Breast epithelium (tissue), 4 donors: ENCODE results near the gene CSNK2B. TPM values are rescaled to one million over a fixed set of nuclear protein-coding genes. Genes with fewer than 3 reads are reported as not detected.

Experiments used
- DNase-seq, 2 donors: peaks; one replicate each; pipeline ENCODE4 v3.0.0-alpha.2; 2019; ENCODE audit warnings: low spot score in 2 of 2
- H3K27ac ChIP-seq, 2 donors: fragments of 200-600 bp; sonication (generic) in 1 of 2; one replicate each; pipeline ENCODE4 v1.5.1; 2016 to 2019; ENCODE audit warnings: mild to moderate bottlenecking in 1 of 2
- H3K27me3 ChIP-seq, 2 donors: fragments of 200-600 bp; sonication (generic) in 1 of 2; one replicate each; pipeline versions ENCODE4 v1.5.1 to v1.6.0; 2017 to 2019; ENCODE audit warnings: control low read depth in 1 of 2, mild to moderate bottlenecking in 1 of 2
- H3K36me3 ChIP-seq: fragments of 200-600 bp; one replicate; pipeline ENCODE4 v1.5.1; 2019
- H3K4me1 ChIP-seq, 2 donors: fragments of 200-600 bp; sonication (generic); one replicate each; pipeline ENCODE4 v1.5.1; 2016 to 2019; ENCODE audit warnings: control low read depth in 1 of 2
- H3K4me3 ChIP-seq, 3 donors: fragments of 200-600 bp; sonication (generic); 1 replicate in 2 of 3; 2 replicates in 1 of 3; pipeline ENCODE4 v1.5.1; 2016 to 2019; ENCODE audit warnings: mild to moderate bottlenecking in 3 of 3, moderate library complexity in 2 of 3
- H3K9me3 ChIP-seq, 2 donors: fragments of 200-600 bp; sonication (generic) in 1 of 2; one replicate each; pipeline ENCODE4 v1.5.1; 2016 to 2019; ENCODE audit warnings: control low read depth in 1 of 2
- POLR2A ChIP-seq: fragments of 450-650 bp; IDR thresholded peaks from one replicate; pipeline ENCODE4 v1.6.1; 2016; ENCODE audit warnings: antibody characterized with exemption, mild to moderate bottlenecking, moderate library complexity
- POLR2AphosphoS5 ChIP-seq, 3 donors: sonication (generic); formaldehyde crosslinking; IDR thresholded peaks; one replicate each; pipeline ENCODE4 v1.6.1; 2017; ENCODE audit warnings: antibody characterized with exemption in 3 of 3
- intact Hi-C: fragments of 100-400 bp; cut with DNase I; formaldehyde crosslinking; loops from one replicate; pipeline ENCODE4 v1.15.1; 2023; ENCODE audit warnings: low total_unique reads
- total RNA-seq, 3 donors: library from RNA; depleted of rRNA; stranded (reverse); fragments of >200 nt; gene quantifications; one replicate each; pipeline ENCODE4 v1.1.0, GENCODE V29; 2016
- TF ChIP-seq, protein P1 (sequence below), 3 donors: fragments of 450-650 bp; IDR thresholded peaks; one replicate each; pipeline ENCODE4 v1.5.1; 2016 to 2017; ENCODE audit warnings: antibody characterized with exemption in 3 of 3, mild to moderate bottlenecking in 3 of 3, moderate library complexity in 3 of 3

The CSNK2B gene
- total RNA-seq, 3 donors from 2014 or later, result 135 to 180 (median 178) TPM

- TF ChIP-seq POLR2AphosphoS5 (IDR thresholded peaks at IDR 0.05), result no peak
- no peak for TF ChIP-seq POLR2A
- TF ChIP-seq, protein P1, sequence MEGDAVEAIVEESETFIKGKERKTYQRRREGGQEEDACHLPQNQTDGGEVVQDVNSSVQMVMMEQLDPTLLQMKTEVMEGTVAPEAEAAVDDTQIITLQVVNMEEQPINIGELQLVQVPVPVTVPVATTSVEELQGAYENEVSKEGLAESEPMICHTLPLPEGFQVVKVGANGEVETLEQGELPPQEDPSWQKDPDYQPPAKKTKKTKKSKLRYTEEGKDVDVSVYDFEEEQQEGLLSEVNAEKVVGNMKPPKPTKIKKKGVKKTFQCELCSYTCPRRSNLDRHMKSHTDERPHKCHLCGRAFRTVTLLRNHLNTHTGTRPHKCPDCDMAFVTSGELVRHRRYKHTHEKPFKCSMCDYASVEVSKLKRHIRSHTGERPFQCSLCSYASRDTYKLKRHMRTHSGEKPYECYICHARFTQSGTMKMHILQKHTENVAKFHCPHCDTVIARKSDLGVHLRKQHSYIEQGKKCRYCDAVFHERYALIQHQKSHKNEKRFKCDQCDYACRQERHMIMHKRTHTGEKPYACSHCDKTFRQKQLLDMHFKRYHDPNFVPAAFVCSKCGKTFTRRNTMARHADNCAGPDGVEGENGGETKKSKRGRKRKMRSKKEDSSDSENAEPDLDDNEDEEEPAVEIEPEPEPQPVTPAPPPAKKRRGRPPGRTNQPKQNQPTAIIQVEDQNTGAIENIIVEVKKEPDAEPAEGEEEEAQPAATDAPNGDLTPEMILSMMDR (IDR thresholded peaks at IDR 0.05), result no peak
- intact Hi-C loops, result no loop called here
- H3K36me3 ChIP-seq, result no peaks in the 10 kb centered on the region
- peak overlapping the region; percentile 77 to 91 (median 82) for H3K4me3 ChIP-seq
- peaks cover 15 to 21% of the 10 kb centered on the region in 2 donors for H3K4me1 ChIP-seq
- peak overlapping the region; percentile 90 to 94 for H3K27ac ChIP-seq
- H3K9me3 ChIP-seq, result no peaks in the 10 kb centered on the region
- DNase-seq, result no peak
- H3K27me3 ChIP-seq, result no peaks in the 10 kb centered on the region
Observed at GRCh38 chr6:31661262-31662123, 4.4 kb upstream of the CSNK2B start.

DNA sequence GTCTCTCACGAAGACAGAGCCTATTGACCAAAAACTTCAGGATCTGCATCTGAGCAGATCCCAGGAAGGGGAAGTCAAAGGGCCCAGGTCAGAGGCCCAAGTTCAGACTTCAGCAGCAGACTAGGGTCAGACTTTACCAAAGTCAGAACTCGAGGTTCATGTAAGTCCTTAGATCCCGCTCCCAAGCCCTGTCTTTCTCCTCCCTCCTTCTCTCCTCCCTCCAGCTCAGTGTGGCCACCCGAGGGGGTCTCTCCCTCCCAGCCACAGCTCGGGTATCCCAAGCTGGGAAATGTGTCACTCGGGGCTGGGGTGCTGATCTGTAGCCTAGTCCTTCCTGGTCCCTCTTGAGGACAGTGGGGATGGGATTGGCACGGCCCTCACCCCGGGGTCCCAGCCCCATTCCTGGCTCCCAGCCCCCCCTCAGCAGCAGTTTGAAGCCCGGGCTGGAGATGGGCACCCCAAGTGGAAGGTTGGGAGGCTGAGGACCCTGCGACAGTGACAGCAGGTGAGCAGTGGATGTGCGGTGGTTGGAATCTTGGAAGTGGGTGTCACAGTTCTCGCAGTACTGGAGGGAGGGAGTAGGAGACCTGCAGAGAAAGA, 3.7 kb upstream of the CSNK2B start:
- intact Hi-C loops, result no loop called here
- Histone ChIP-seq H3K4me1 (peaks cover 21 to 28% of the 10 kb centered on the region in 2 donors), H3K4me3 (no peak overlapping the region), H3K9me3 (no peaks in the 10 kb centered on the region), H3K27me3 (no peaks in the 10 kb centered on the region), H3K27ac (peak overlapping the region in 1 of 2 donors; percentile 33), H3K36me3 (no peaks in the 10 kb centered on the region)
- DNase-seq, result no peak
- TF ChIP-seq POLR2AphosphoS5 (IDR thresholded peaks at IDR 0.05) (no peak), POLR2A (no peak)
- TF ChIP-seq, protein P1 (IDR thresholded peaks at IDR 0.05), result no peak

GRCh38 chr6:31663126-31663960, 2.5 kb upstream of the CSNK2B start:
- Histone ChIP-seq H3K27ac (peak overlapping the region; percentile 97 to 98), H3K27me3 (no peaks in the 10 kb centered on the region), H3K9me3 (no peaks in the 10 kb centered on the region), H3K4me3 (peak overlapping the region; percentile 65 to 87 (median 76)), H3K36me3 (no peaks in the 10 kb centered on the region), H3K4me1 (peaks cover 21 to 33% of the 10 kb centered on the region in 2 donors)
- no peak for TF ChIP-seq POLR2AphosphoS5 (IDR thresholded peaks at IDR 0.05)
- TF ChIP-seq, protein P1 (IDR thresholded peaks at IDR 0.05), result no peak
- TF ChIP-seq POLR2A, result no peak
- no peak for DNase-seq
- intact Hi-C loops, result no loop called here

GRCh38 chr6:31663961-31664789, 1.7 kb upstream of the CSNK2B start:
- no peaks in the 10 kb centered on the region for H3K9me3 ChIP-seq
- H3K27ac ChIP-seq, result peak overlapping the region; percentile 97 to 98
- no peaks in the 10 kb centered on the region for H3K27me3 ChIP-seq
- H3K4me1 ChIP-seq, result peaks cover 16 to 29% of the 10 kb centered on the region in 2 donors
- intact Hi-C loops, result no loop called here
- TF ChIP-seq POLR2AphosphoS5 (IDR thresholded peaks at IDR 0.05) (peak in 1 of 3 donors; percentile 61), POLR2A (no peak)
- H3K36me3 ChIP-seq, result no peaks in the 10 kb centered on the region
- no peak for DNase-seq
- peak overlapping the region; percentile 65 to 87 (median 76) for H3K4me3 ChIP-seq
